SU-DHL-6 (cell line): ENCODE data around the gene AMBP.

Experiments used
- H2AFZ ChIP-seq: fragments of 200-600 bp; sonication (generic); 2 replicates; pipeline ENCODE4 v1.6.1; 2014; ENCODE audit warnings: low read depth, mild to moderate bottlenecking, moderate library complexity, mixed read lengths, antibody characterized with exemption, low read length; ENCODE audit not compliant: severe bottlenecking
- H3F3A ChIP-seq: fragments of 200-600 bp; shearing (Covaris generic); 2 replicates; pipeline ENCODE4 v1.6.0; 2016; ENCODE audit warnings: antibody characterized with exemption, mild to moderate bottlenecking; ENCODE audit not compliant: insufficient read depth
- H3K27ac ChIP-seq: fragments of 200-600 bp; sonication (generic); 2 replicates; pipeline ENCODE4 v1.5.1; 2016; ENCODE audit warnings: low read depth, mild to moderate bottlenecking, low read length, moderate library complexity, mixed read lengths
- H3K27me3 ChIP-seq: fragments of 200-600 bp; sonication (generic), shearing (Covaris generic); 2 replicates; pipeline ENCODE4 v1.6.0; 2014; ENCODE audit warnings: mild to moderate bottlenecking, low read length
- H3K36me3 ChIP-seq: fragments of 200-600 bp; sonication (generic); 2 replicates; pipeline ENCODE4 v1.6.1; 2014; ENCODE audit warnings: mild to moderate bottlenecking, low read length, mixed read lengths
- H3K4me2 ChIP-seq: fragments of 300-600, 200-600 bp; shearing (Covaris generic), sonication (generic); 2 replicates; pipeline ENCODE4 v1.6.0; 2014; ENCODE audit warnings: low read length, low read depth, mild to moderate bottlenecking; ENCODE audit not compliant: poor library complexity, severe bottlenecking
- H3K4me3 ChIP-seq: fragments of 200-600 bp; sonication (generic); 2 replicates; pipeline ENCODE4 v1.5.1; 2014; ENCODE audit warnings: antibody characterized with exemption, low read length, mild to moderate bottlenecking, mixed read lengths; ENCODE audit not compliant: insufficient read depth, poor library complexity, severe bottlenecking
- H3K79me2 ChIP-seq: fragments of 200-600 bp; sonication (generic); 2 replicates; pipeline ENCODE4 v1.6.1; 2014; ENCODE audit warnings: mild to moderate bottlenecking, low read length, moderate library complexity; ENCODE audit not compliant: insufficient read depth
- H3K9ac ChIP-seq: fragments of 200-600 bp; sonication (generic); 2 replicates; pipeline ENCODE4 v1.7.0; 2014; ENCODE audit warnings: mild to moderate bottlenecking, low read length
- H3K9me2 ChIP-seq: fragments of 200-600 bp; sonication (generic); replicated peaks from 2 replicates; pipeline ENCODE4 v1.6.1; 2014; ENCODE audit warnings: low read length; ENCODE audit not compliant: insufficient read depth
- H3K9me3 ChIP-seq: fragments of 200-600 bp; sonication (generic); 2 replicates; pipeline ENCODE4 v1.6.1; 2014; ENCODE audit warnings: low read length, mixed read lengths; ENCODE audit not compliant: insufficient read depth
- H4K20me1 ChIP-seq: fragments of 200-600 bp; sonication (generic); 2 replicates; pipeline ENCODE4 v1.6.1; 2014; ENCODE audit warnings: low read depth, mild to moderate bottlenecking, antibody characterized with exemption, low read length, moderate library complexity, mixed read lengths
- EZH2phosphoT487 ChIP-seq: fragments of 200-600 bp; sonication (generic), shearing (Covaris generic); conservative IDR thresholded peaks from 2 replicates; pipeline ENCODE4 v1.6.1; 2018; ENCODE audit warnings: mild to moderate bottlenecking, antibody characterized with exemption, low read length, moderate library complexity, mixed read lengths
- TF ChIP-seq, protein P1 (sequence below): fragments of 200-600 bp; sonication (generic); IDR thresholded peaks from one replicate; pipeline ENCODE4 v1.5.1; 2017; ENCODE audit warnings: antibody characterized with exemption, mild to moderate bottlenecking, low read length, moderate library complexity; ENCODE audit not compliant: insufficient read depth, poor library complexity, severe bottlenecking

The AMBP gene

DNA sequence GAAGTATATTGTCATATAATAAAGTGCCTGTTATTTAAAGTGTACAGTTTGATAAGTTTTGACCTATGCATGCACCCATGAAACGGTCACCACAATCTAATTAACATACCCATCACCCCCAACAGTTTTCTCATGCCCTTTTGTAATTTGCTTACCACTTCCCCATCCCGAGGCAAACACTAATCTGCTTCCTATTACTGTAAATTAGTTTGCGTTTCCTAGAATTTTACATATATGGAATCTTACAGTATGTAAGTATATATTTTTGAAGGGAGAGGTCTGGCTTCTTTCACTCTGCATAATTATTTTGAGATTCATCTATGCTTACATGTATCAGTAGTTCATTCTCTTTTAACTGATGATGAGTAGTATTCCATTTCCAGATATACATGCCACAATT is 56.5 kb downstream of the AMBP start:
- no peaks in the 10 kb centered on the region for H3K27me3 ChIP-seq
- H3F3A ChIP-seq: no peaks in the 10 kb centered on the region
- H2AFZ ChIP-seq: no peak overlapping the region
- no peak for TF ChIP-seq EZH2phosphoT487
- TF ChIP-seq, protein P1, sequence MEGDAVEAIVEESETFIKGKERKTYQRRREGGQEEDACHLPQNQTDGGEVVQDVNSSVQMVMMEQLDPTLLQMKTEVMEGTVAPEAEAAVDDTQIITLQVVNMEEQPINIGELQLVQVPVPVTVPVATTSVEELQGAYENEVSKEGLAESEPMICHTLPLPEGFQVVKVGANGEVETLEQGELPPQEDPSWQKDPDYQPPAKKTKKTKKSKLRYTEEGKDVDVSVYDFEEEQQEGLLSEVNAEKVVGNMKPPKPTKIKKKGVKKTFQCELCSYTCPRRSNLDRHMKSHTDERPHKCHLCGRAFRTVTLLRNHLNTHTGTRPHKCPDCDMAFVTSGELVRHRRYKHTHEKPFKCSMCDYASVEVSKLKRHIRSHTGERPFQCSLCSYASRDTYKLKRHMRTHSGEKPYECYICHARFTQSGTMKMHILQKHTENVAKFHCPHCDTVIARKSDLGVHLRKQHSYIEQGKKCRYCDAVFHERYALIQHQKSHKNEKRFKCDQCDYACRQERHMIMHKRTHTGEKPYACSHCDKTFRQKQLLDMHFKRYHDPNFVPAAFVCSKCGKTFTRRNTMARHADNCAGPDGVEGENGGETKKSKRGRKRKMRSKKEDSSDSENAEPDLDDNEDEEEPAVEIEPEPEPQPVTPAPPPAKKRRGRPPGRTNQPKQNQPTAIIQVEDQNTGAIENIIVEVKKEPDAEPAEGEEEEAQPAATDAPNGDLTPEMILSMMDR: no peak
- no peak overlapping the region for H3K4me2 ChIP-seq
- peaks cover 10% of the 10 kb centered on the region; the same call in 1 of the 2 replicates for H3K9me3 ChIP-seq
- H3K27ac ChIP-seq: no peak overlapping the region
- H3K9me2 ChIP-seq: no peaks in the 10 kb centered on the region
- H3K9ac ChIP-seq: no peak overlapping the region
- no peaks in the 10 kb centered on the region for H3K79me2 ChIP-seq
- H3K36me3 ChIP-seq: no peaks in the 10 kb centered on the region
- no peak overlapping the region for H3K4me3 ChIP-seq
- H4K20me1 ChIP-seq: no peaks in the 10 kb centered on the region

DNA sequence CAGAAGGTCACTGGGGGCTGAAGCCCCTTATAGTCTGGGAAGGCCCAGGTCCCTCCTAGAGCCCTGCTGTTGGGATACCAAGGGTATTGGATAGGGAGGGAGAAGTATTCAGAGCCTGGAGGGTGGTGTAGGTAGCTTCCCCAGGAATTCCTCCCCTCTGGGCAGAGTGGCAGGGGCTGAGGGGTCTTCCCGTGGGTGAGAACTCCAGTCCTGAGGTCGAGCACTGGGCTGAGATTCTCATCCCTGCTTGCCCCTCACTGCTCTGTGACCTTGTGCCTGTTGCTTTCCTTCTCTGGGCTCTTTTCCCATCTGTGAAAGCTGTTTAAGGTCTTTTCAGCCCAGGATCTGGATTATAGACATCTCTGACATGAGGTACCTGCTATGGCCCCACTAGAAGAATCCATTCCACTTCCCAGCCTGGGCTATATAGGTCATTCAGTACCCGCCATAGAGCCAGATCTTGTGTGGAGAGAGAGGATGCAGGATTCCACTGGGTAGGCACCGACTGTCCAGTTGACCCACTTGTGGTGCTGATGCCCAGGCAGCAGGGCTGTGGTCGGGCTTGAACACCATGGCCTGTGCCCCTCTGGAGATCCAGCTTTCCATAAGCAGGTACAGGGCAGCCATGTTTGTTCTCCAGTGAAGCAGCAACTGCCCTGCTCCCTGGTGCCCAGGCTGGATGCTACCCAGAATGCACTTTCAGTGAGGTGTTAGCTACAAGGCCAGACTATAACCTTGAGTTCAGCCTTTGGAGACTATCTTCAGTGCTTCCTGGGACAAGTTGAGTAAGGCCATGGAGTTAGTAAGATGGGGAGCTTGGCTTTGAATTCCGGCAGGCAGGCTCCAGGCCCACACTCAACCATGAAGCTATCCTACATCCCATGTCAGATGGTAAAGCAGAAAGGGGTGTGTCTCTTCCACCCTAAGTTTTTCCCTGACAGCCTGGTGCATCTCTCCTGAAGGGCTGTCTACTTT is 60.1 kb downstream of the AMBP start:
- H3K9ac ChIP-seq: no peak overlapping the region
- H3F3A ChIP-seq: no peaks in the 10 kb centered on the region
- no peak overlapping the region for H3K27ac ChIP-seq
- no peaks in the 10 kb centered on the region for H3K27me3 ChIP-seq
- no peaks in the 10 kb centered on the region for H4K20me1 ChIP-seq
- H3K9me3 ChIP-seq: no peaks in the 10 kb centered on the region
- H3K9me2 ChIP-seq: no peaks in the 10 kb centered on the region
- H3K4me2 ChIP-seq: no peak overlapping the region
- no peak overlapping the region for H2AFZ ChIP-seq
- no peak for TF ChIP-seq EZH2phosphoT487
- TF ChIP-seq, protein P1: no peak
- no peaks in the 10 kb centered on the region for H3K36me3 ChIP-seq
- no peaks in the 10 kb centered on the region for H3K79me2 ChIP-seq
- no peak overlapping the region for H3K4me3 ChIP-seq

DNA sequence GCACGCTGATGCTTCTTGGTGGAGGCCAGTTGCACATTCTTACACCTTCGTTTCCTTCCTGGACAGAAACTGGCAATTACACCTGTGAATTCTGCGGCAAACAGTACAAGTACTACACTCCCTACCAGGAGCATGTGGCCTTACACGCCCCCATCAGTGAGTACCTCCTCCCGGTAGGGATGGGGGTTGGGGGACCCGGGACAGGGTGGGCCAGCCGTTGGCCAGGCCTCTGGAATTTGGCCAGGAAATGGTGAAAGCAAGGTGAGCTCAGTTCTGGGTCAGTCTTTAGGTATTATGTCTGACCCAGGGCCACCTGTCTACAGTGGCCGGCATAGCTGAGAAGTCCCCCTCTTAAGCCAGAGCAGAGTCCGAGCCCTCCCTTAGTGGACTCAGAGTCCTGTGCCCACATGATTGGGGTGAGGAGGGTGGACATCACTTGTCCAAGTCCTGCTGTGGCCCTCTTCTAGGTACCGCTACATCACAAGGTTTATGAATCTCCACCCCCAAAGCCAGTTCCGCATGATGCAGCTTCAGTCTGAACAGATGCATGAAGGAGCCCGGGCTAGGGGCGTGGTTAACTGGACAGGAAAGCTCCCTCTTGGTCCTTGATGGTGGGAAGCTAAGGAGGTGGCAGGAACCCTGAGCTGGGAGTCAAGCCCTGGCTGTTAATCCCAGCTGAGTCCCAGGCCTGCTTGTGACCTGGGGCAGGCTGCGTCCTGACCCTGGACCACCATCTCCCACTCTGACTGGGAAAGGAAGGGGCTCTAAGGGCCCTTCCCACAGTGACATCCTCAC is 61.3 kb downstream of the AMBP start:
- no peaks in the 10 kb centered on the region for H3K9me3 ChIP-seq
- no peak overlapping the region for H3K27ac ChIP-seq
- no peaks in the 10 kb centered on the region for H3K27me3 ChIP-seq
- H3K4me3 ChIP-seq: no peak overlapping the region
- H3K36me3 ChIP-seq: no peaks in the 10 kb centered on the region
- H2AFZ ChIP-seq: no peak overlapping the region
- H3K4me2 ChIP-seq: no peak overlapping the region
- H4K20me1 ChIP-seq: no peaks in the 10 kb centered on the region
- no peaks in the 10 kb centered on the region for H3K9me2 ChIP-seq
- no peaks in the 10 kb centered on the region for H3K79me2 ChIP-seq
- no peaks in the 10 kb centered on the region for H3F3A ChIP-seq
- TF ChIP-seq EZH2phosphoT487: no peak
- TF ChIP-seq, protein P1: no peak
- H3K9ac ChIP-seq: no peak overlapping the region
